ENCODE measurements around the gene ZNF638.

ZNF638 gene

DNA sequence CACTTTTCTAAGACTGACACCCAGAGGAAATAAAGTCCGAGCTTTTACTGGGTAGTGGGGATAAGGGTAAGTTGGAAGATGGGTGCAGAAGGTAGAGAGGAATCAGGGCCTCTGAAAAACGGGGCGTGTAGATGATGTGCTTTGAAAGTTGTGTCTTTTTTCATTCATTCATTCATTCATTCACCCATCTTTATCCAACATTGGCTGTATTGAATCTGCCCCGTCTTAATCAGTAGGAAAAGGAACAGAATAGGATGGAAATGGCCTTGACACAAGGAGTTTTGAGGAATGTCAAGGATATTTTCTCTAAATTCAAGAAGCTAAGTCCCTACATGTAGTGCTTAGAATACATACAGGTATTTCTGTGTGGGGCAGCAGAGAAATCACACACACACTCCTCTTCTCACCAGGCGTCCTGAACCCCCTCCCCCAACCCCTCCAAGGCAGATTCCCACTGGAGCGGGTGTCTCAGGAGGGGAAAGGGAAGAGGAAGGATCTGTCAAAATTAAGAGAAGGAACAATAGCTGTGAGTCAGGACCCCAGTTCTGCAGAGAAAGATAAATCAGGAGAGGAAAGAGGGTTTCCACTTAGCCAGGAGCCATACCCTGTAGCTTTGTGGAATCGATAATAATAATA is 135.7 kb downstream of the ZNF638 start:
- Histone ChIP-seq H3K36me3 (ENCODE audit: low read length) (no peaks in the 10 kb centered on the region), H4K20me1 (ENCODE audit: low read depth, low read length) (no peaks in the 10 kb centered on the region), H3K9me2 (replicated peaks; ENCODE audit: insufficient read depth, low read length) (no peaks in the 10 kb centered on the region), H3K9ac (ENCODE audit: low read length) (no peak overlapping the region), H3K79me2 (ENCODE audit: insufficient read depth, low read length) (no peaks in the 10 kb centered on the region), H3K4me2 (ENCODE audit: low read depth, low read length, poor library complexity, severe bottlenecking) (no peak overlapping the region), H3F3A (ENCODE audit: insufficient read depth) (no peaks in the 10 kb centered on the region), H3K27ac (ENCODE audit: low read depth, low read length) (no peak overlapping the region), H3K4me3 (ENCODE audit: insufficient read depth, low read length, poor library complexity, severe bottlenecking) (no peak overlapping the region), H3K27me3 (ENCODE audit: low read length) (no peaks in the 10 kb centered on the region), H3K9me3 (ENCODE audit: insufficient read depth, low read length) (peaks cover 5% of the 10 kb centered on the region; the same call in 1 of the 2 replicates), H2AFZ (ENCODE audit: low read depth, low read length, severe bottlenecking) (no peak overlapping the region)
- no peak for TF ChIP-seq EZH2phosphoT487 (conservative IDR thresholded peaks at IDR 0.05; ENCODE audit: low read length)
- TF ChIP-seq, protein P1, sequence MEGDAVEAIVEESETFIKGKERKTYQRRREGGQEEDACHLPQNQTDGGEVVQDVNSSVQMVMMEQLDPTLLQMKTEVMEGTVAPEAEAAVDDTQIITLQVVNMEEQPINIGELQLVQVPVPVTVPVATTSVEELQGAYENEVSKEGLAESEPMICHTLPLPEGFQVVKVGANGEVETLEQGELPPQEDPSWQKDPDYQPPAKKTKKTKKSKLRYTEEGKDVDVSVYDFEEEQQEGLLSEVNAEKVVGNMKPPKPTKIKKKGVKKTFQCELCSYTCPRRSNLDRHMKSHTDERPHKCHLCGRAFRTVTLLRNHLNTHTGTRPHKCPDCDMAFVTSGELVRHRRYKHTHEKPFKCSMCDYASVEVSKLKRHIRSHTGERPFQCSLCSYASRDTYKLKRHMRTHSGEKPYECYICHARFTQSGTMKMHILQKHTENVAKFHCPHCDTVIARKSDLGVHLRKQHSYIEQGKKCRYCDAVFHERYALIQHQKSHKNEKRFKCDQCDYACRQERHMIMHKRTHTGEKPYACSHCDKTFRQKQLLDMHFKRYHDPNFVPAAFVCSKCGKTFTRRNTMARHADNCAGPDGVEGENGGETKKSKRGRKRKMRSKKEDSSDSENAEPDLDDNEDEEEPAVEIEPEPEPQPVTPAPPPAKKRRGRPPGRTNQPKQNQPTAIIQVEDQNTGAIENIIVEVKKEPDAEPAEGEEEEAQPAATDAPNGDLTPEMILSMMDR (IDR thresholded peaks at IDR 0.05; ENCODE audit: insufficient read depth, low read length, poor library complexity, severe bottlenecking) = no peak

DNA sequence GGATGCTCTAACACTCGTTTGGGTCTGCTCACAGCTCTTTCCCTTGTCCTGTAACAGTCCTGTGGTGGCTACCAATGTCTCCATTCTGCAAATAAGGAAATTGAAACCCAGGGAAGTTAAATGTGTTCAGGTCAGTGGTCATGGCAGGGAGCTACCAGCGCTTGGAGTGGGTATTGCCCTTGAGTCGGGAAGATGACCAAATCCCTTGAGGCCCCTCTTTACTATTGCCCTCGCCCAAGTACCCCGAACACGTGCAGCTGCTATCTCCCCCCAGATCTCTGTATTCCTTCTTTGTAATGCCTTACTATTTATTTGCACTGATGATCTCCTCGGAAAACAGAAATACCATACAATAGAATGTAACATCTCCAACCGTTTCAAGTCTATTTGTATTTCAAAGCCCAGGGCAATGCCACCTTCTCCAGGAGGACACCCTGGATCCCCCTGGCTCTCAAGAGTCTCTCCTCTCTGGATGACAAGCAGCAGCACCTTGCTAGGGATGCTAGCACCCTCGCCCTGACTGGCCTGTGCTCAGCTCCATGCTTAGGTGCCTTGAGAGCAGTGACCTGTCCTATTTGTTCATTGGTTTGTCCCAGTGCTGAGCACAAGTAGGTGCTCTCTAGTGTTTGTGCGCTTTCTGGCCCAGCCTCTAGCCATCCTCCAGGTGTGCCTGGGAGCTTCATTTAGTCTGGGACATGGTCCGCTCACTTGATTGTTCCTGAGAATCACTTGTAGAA is 136.9 kb downstream of the ZNF638 start:
- Histone ChIP-seq H3K9ac (ENCODE audit: low read length) (no peak overlapping the region), H3K4me3 (ENCODE audit: insufficient read depth, low read length, poor library complexity, severe bottlenecking) (no peak overlapping the region), H3K27ac (ENCODE audit: low read depth, low read length) (no peak overlapping the region), H2AFZ (ENCODE audit: low read depth, low read length, severe bottlenecking) (no peak overlapping the region), H3K9me2 (replicated peaks; ENCODE audit: insufficient read depth, low read length) (no peaks in the 10 kb centered on the region), H3K9me3 (ENCODE audit: insufficient read depth, low read length) (no peaks in the 10 kb centered on the region), H3K4me2 (ENCODE audit: low read depth, low read length, poor library complexity, severe bottlenecking) (no peak overlapping the region), H3F3A (ENCODE audit: insufficient read depth) (no peaks in the 10 kb centered on the region), H4K20me1 (ENCODE audit: low read depth, low read length) (no peaks in the 10 kb centered on the region), H3K79me2 (ENCODE audit: insufficient read depth, low read length) (no peaks in the 10 kb centered on the region), H3K36me3 (ENCODE audit: low read length) (no peaks in the 10 kb centered on the region), H3K27me3 (ENCODE audit: low read length) (no peaks in the 10 kb centered on the region)
- TF ChIP-seq, protein P1 (IDR thresholded peaks at IDR 0.05; ENCODE audit: insufficient read depth, low read length, poor library complexity, severe bottlenecking) = no peak
- TF ChIP-seq EZH2phosphoT487 (conservative IDR thresholded peaks at IDR 0.05; ENCODE audit: low read length) = no peak

DNA sequence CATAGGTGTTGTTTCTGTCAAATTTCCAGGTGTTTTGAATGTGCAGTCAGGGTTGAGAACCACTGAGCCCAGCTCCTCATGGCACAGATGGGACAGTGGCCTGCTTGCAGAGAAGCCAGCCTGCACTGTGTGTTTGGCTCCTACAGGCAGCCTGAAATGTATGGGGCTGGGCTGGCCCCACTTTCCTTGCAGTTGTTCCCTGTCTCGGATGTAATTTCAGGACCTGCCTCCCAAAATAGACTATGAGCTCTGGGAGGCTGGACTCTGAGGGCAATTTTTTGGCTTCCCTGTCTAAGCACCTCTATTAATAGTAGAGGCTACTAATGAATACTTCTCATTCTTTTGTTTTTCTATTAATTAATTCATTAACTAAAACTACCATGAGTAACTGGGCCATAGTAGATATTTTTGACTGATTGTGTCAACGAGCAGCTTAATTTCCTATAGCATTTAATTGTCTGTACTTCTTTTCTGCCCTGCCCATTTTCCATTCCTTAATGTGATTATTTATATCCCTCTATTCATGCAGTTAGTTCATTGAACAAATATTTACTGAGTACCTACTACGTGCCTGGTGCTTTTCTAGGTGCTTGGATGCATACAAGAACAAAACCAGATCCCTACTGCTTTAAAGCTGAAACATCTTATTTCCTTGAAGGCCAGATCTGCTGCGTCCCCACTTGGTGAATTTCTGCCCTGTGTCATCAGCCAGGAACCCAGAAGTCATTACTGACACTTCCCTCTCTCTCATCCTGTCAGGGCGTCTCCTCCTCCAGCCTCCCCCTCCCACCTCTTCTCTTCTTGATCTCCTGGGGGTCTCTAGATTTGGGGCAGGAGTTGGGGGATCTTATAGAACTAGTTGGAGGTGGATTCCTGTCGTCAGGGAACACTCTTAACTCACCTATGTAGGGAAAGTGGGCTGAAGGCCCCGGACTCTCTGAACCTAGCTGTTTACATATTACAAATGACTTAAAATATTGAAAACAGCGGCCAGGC is 138.1 kb downstream of the ZNF638 start:
- no peak overlapping the region for H3K4me2 ChIP-seq (ENCODE audit: low read depth, low read length, poor library complexity, severe bottlenecking)
- no peak overlapping the region for H3K4me3 ChIP-seq (ENCODE audit: insufficient read depth, low read length, poor library complexity, severe bottlenecking)
- H3K36me3 ChIP-seq (ENCODE audit: low read length) = no peaks in the 10 kb centered on the region
- no peaks in the 10 kb centered on the region for H3K9me3 ChIP-seq (ENCODE audit: insufficient read depth, low read length)
- H3K27me3 ChIP-seq (ENCODE audit: low read length) = no peaks in the 10 kb centered on the region
- TF ChIP-seq, protein P1 (IDR thresholded peaks at IDR 0.05; ENCODE audit: insufficient read depth, low read length, poor library complexity, severe bottlenecking) = no peak
- no peak for TF ChIP-seq EZH2phosphoT487 (conservative IDR thresholded peaks at IDR 0.05; ENCODE audit: low read length)
- H3K9ac ChIP-seq (ENCODE audit: low read length) = no peak overlapping the region
- H4K20me1 ChIP-seq (ENCODE audit: low read depth, low read length) = no peaks in the 10 kb centered on the region
- no peak overlapping the region for H3K27ac ChIP-seq (ENCODE audit: low read depth, low read length)
- H3K79me2 ChIP-seq (ENCODE audit: insufficient read depth, low read length) = no peaks in the 10 kb centered on the region
- H3K9me2 ChIP-seq (replicated peaks; ENCODE audit: insufficient read depth, low read length) = no peaks in the 10 kb centered on the region
- no peak overlapping the region for H2AFZ ChIP-seq (ENCODE audit: low read depth, low read length, severe bottlenecking)
- no peaks in the 10 kb centered on the region for H3F3A ChIP-seq (ENCODE audit: insufficient read depth)
